ACC112 (cell line): ENCODE results near the gene CD47.

Experiments used
- H2AFZ ChIP-seq: fragments of 200-600 bp; sonication (generic); one replicate; pipeline ENCODE4 v1.6.0; 2017; ENCODE audit warnings: antibody characterized with exemption, low read length; ENCODE audit not compliant: unreplicated experiment
- H3K27ac ChIP-seq: fragments of 200-600 bp; sonication (generic); 2 replicates; pipeline ENCODE4 v1.5.1; 2014; ENCODE audit warnings: low read depth, mild to moderate bottlenecking, antibody characterized with exemption, low read length, moderate library complexity
- H3K27me3 ChIP-seq: fragments of 200-600 bp; sonication (generic); 2 replicates; pipeline ENCODE4 v1.6.1; 2014; ENCODE audit warnings: mild to moderate bottlenecking, antibody characterized with exemption, low read length, moderate library complexity, mixed read lengths; ENCODE audit not compliant: insufficient read depth
- H3K36me3 ChIP-seq: fragments of 200-600 bp; sonication (generic); 2 replicates; pipeline ENCODE4 v1.6.1; 2016; ENCODE audit warnings: mild to moderate bottlenecking, antibody characterized with exemption, low read length, moderate library complexity, mixed read lengths; ENCODE audit not compliant: insufficient read depth
- H3K4me1 ChIP-seq: fragments of 200-600 bp; sonication (generic); one replicate; pipeline ENCODE4 v1.6.1; 2016; ENCODE audit warnings: low read length, mixed read lengths; ENCODE audit not compliant: insufficient read depth, unreplicated experiment, control insufficient read depth
- H3K4me3 ChIP-seq: fragments of 200-600 bp; sonication (generic); 2 replicates; pipeline ENCODE4 v1.5.1; 2014; ENCODE audit warnings: mild to moderate bottlenecking, low read depth, low read length
- H3K79me2 ChIP-seq: fragments of 200-600 bp; sonication (generic); one replicate; pipeline ENCODE4 v1.6.0; 2016; ENCODE audit warnings: low read length; ENCODE audit not compliant: control insufficient read depth, unreplicated experiment, insufficient read depth

Gene CD47

GRCh38 chr3:108029466-108029865 is 61.4 kb downstream of the CD47 start:
- Histone ChIP-seq H3K27ac (no peak overlapping the region), H3K27me3 (no peaks in the 10 kb centered on the region), H3K79me2 (no peaks in the 10 kb centered on the region), H3K4me1 (peaks cover 5% of the 10 kb centered on the region), H2AFZ (no peak overlapping the region), H3K4me3 (no peak overlapping the region), H3K36me3 (no peaks in the 10 kb centered on the region)

- no peak overlapping the region for H2AFZ ChIP-seq
- no peak overlapping the region for H3K27ac ChIP-seq
- peaks cover 9% of the 10 kb centered on the region for H3K4me1 ChIP-seq
- no peaks in the 10 kb centered on the region for H3K79me2 ChIP-seq
- no peaks in the 10 kb centered on the region for H3K27me3 ChIP-seq
- H3K36me3 ChIP-seq = no peaks in the 10 kb centered on the region
- no peak overlapping the region for H3K4me3 ChIP-seq
Measured at GRCh38 chr3:108028896-108029295, 61.9 kb downstream of the CD47 start.

GRCh38 chr3:108025177-108025576 is 65.7 kb downstream of the CD47 start:
- Histone ChIP-seq H3K4me1 (peaks cover 9% of the 10 kb centered on the region), H3K79me2 (no peaks in the 10 kb centered on the region), H3K36me3 (no peaks in the 10 kb centered on the region), H3K4me3 (no peak overlapping the region), H2AFZ (no peak overlapping the region), H3K27me3 (peaks cover 3% of the 10 kb centered on the region; the same call in 1 of the 2 replicates), H3K27ac (no peak overlapping the region)

GRCh38 chr3:108024146-108024850 is 66.5 kb downstream of the CD47 start:
- Histone ChIP-seq H3K36me3 (no peaks in the 10 kb centered on the region), H3K27ac (no peak overlapping the region), H3K4me3 (no peak overlapping the region)

GRCh38 chr3:108022256-108023150 is 68.3 kb downstream of the CD47 start:
- H3K27me3 ChIP-seq = peaks cover 21% of the 10 kb centered on the region; the same call in 1 of the 2 replicates
- no peak overlapping the region for H2AFZ ChIP-seq
- H3K79me2 ChIP-seq = no peaks in the 10 kb centered on the region
- H3K4me1 ChIP-seq = peaks cover 9% of the 10 kb centered on the region
- no peaks in the 10 kb centered on the region for H3K36me3 ChIP-seq
- no peak overlapping the region for H3K4me3 ChIP-seq
- H3K27ac ChIP-seq = no peak overlapping the region

More at GRCh38 chr3:108024146-108024850, 66.5 kb downstream of the CD47 start:
- Histone ChIP-seq H3K27me3 (peaks cover 6% of the 10 kb centered on the region; the same call in 1 of the 2 replicates), H2AFZ (no peak overlapping the region), H3K4me1 (peaks cover 9% of the 10 kb centered on the region), H3K79me2 (no peaks in the 10 kb centered on the region)

- Histone ChIP-seq H3K36me3 (no peaks in the 10 kb centered on the region), H2AFZ (no peak overlapping the region), H3K27me3 (peaks cover 22% of the 10 kb centered on the region; the same call in 1 of the 2 replicates), H3K79me2 (no peaks in the 10 kb centered on the region), H3K4me3 (no peak overlapping the region), H3K27ac (no peak overlapping the region), H3K4me1 (peaks cover 9% of the 10 kb centered on the region)
Measured at GRCh38 chr3:108021533-108021932, 69.3 kb downstream of the CD47 start.

GRCh38 chr3:108021131-108021530 is 69.7 kb downstream of the CD47 start:
- Histone ChIP-seq H3K79me2 (no peaks in the 10 kb centered on the region), H3K27ac (no peak overlapping the region), H3K36me3 (no peaks in the 10 kb centered on the region), H3K4me3 (no peak overlapping the region), H3K27me3 (peaks cover 22% of the 10 kb centered on the region; the same call in 1 of the 2 replicates), H3K4me1 (peaks cover 9% of the 10 kb centered on the region), H2AFZ (no peak overlapping the region)

- no peak overlapping the region for H2AFZ ChIP-seq
- H3K4me1 ChIP-seq = no peaks in the 10 kb centered on the region
- no peaks in the 10 kb centered on the region for H3K36me3 ChIP-seq
- H3K79me2 ChIP-seq = no peaks in the 10 kb centered on the region
- H3K27ac ChIP-seq = no peak overlapping the region
- no peak overlapping the region for H3K4me3 ChIP-seq
- H3K27me3 ChIP-seq = peaks cover 27% of the 10 kb centered on the region; the same call in 1 of the 2 replicates
Measured at GRCh38 chr3:108018552-108018951, 72.3 kb downstream of the CD47 start.

- no peak overlapping the region for H3K4me3 ChIP-seq
- H2AFZ ChIP-seq = no peak overlapping the region
- peaks cover 31% of the 10 kb centered on the region; the same call in 1 of the 2 replicates for H3K27me3 ChIP-seq
- no peaks in the 10 kb centered on the region for H3K79me2 ChIP-seq
- no peaks in the 10 kb centered on the region for H3K36me3 ChIP-seq
- no peaks in the 10 kb centered on the region for H3K4me1 ChIP-seq
- H3K27ac ChIP-seq = no peak overlapping the region
Measured at GRCh38 chr3:108017587-108017986, 73.2 kb downstream of the CD47 start.

GRCh38 chr3:108014943-108015342 is 75.9 kb downstream of the CD47 start:
- Histone ChIP-seq H3K4me3 (no peak overlapping the region), H3K79me2 (no peaks in the 10 kb centered on the region), H3K27me3 (peaks cover 30% of the 10 kb centered on the region; the same call in 1 of the 2 replicates), H2AFZ (no peak overlapping the region), H3K4me1 (no peaks in the 10 kb centered on the region), H3K36me3 (no peaks in the 10 kb centered on the region), H3K27ac (no peak overlapping the region)
